NB4 (cell line): ENCODE results near the gene IRAK1.
A peak's percentile ranks its signal among the peaks of the same experiment; 100 is the strongest.

Experiments used
- DNase-seq: peaks from one replicate; pipeline ENCODE4 v3.0.0; 2010; ENCODE audit warnings: low read depth
- H3K4me3 ChIP-seq: one replicate; pipeline ENCODE4 v1.5.1; 2011; ENCODE audit warnings: mild to moderate bottlenecking, low read depth, low read length, moderate library complexity
- CTCF ChIP-seq: IDR thresholded peaks from one replicate; pipeline ENCODE4 v1.5.1; 2012; ENCODE audit warnings: low read depth, low read length
- MAX ChIP-seq: IDR thresholded peaks from 2 replicates; pipeline ENCODE4 v1.6.1; 2011; ENCODE audit warnings: low read depth, low read length
- MYC ChIP-seq: IDR thresholded peaks from 2 replicates; pipeline ENCODE4 v1.6.1; 2011; ENCODE audit warnings: low read depth, low read length
- POLR2A ChIP-seq: IDR thresholded peaks from 2 replicates; pipeline ENCODE4 v1.6.1; 2011; ENCODE audit warnings: mild to moderate bottlenecking; ENCODE audit not compliant: insufficient read length; ENCODE audit errors: extremely low read depth

Gene IRAK1

GRCh38 chrX:154059231-154059630 lies 39.5 kb upstream of the IRAK1 start:
- DNase-seq, result no peak
- H3K4me3 ChIP-seq, result no peak overlapping the region
- TF ChIP-seq MYC (no peak), POLR2A (no peak), MAX (no peak), CTCF (no peak)

- H3K4me3 ChIP-seq, result no peak overlapping the region
- no peak for DNase-seq
- TF ChIP-seq POLR2A, result no peak
- TF ChIP-seq CTCF, result no peak
- TF ChIP-seq MYC, result no peak
- no peak for TF ChIP-seq MAX
Observed at GRCh38 chrX:154058214-154058997, 38.7 kb upstream of the IRAK1 start.

- no peak for TF ChIP-seq MYC
- TF ChIP-seq MAX, result no peak
- no peak for TF ChIP-seq CTCF
- no peak for TF ChIP-seq POLR2A
- no peak overlapping the region for H3K4me3 ChIP-seq
- peak; percentile 45 for DNase-seq
Observed at GRCh38 chrX:154057791-154058190, 38.1 kb upstream of the IRAK1 start.

GRCh38 chrX:154056770-154057241 lies 37.1 kb upstream of the IRAK1 start:
- H3K4me3 ChIP-seq, result no peak overlapping the region
- TF ChIP-seq MAX, result peak; percentile 81
- TF ChIP-seq POLR2A, result no peak
- peak; percentile 84 for TF ChIP-seq MYC
- peak; percentile 75 for DNase-seq

GRCh38 chrX:154051201-154051810 lies 31.6 kb upstream of the IRAK1 start:
- DNase-seq, result peak; percentile 67
- TF ChIP-seq MAX (no peak), CTCF (peak; percentile 75)
- H3K4me3 ChIP-seq, result no peak overlapping the region

GRCh38 chrX:154050113-154050495 lies 30.4 kb upstream of the IRAK1 start:
- TF ChIP-seq CTCF (no peak), MYC (no peak), MAX (no peak), POLR2A (no peak)
- no peak for DNase-seq

More at GRCh38 chrX:154050113-154050495, 30.4 kb upstream of the IRAK1 start:
- H3K4me3 ChIP-seq, result no peak overlapping the region
